ENCODE data around the gene MFN2.
"Not testable (repeated sequence)": the region's sequence is repeated elsewhere in the genome, so short reads cannot be mapped to it uniquely, and the experiment has no call there.

MFN2 gene

GRCh38 chr1:12003762-12004161 lies 23.5 kb downstream of the MFN2 start:
- Histone ChIP-seq H3K4me3 (ENCODE audit: low read depth in 1 of 2, low read length in 2 of 2) (no peak overlapping the region), H3K9ac (ENCODE audit: low read length) (no peak overlapping the region), H3K9me3 (ENCODE audit: low read length) (no peaks in the 10 kb centered on the region), H3K27me3 (ENCODE audit: control insufficient read depth in 1 of 2, insufficient read depth in 2 of 2, low read length in 2 of 2) (no peaks in the 10 kb centered on the region), H3K4me1 (ENCODE audit: insufficient read depth, low read length) (no peaks in the 10 kb centered on the region), H3K36me3 (ENCODE audit: insufficient read depth, low read length) (peaks cover 75% of the 10 kb centered on the region), H3K27ac (ENCODE audit: low read depth, low read length) (no peak overlapping the region)

GRCh38 chr1:12005488-12006166 lies 25.4 kb downstream of the MFN2 start:
- Histone ChIP-seq H3K9ac (ENCODE audit: low read length) (no peak overlapping the region), H3K36me3 (ENCODE audit: insufficient read depth, low read length) (peaks cover 80% of the 10 kb centered on the region), H3K4me3 (ENCODE audit: low read depth in 1 of 2, low read length in 2 of 2) (no peak overlapping the region), H3K9me3 (ENCODE audit: low read length) (no peaks in the 10 kb centered on the region), H3K27me3 (ENCODE audit: control insufficient read depth in 1 of 2, insufficient read depth in 2 of 2, low read length in 2 of 2) (no peaks in the 10 kb centered on the region), H3K27ac (ENCODE audit: low read depth, low read length) (no peak overlapping the region), H3K4me1 (ENCODE audit: insufficient read depth, low read length) (no peaks in the 10 kb centered on the region)

- Histone ChIP-seq H3K4me1 (ENCODE audit: insufficient read depth, low read length) (no peaks in the 10 kb centered on the region), H3K27ac (ENCODE audit: low read depth, low read length) (no peak overlapping the region), H3K36me3 (ENCODE audit: insufficient read depth, low read length) (peaks cover 83% of the 10 kb centered on the region), H3K9me3 (ENCODE audit: low read length) (no peaks in the 10 kb centered on the region), H3K27me3 (ENCODE audit: control insufficient read depth in 1 of 2, insufficient read depth in 2 of 2, low read length in 2 of 2) (no peaks in the 10 kb centered on the region), H3K9ac (ENCODE audit: low read length) (no peak overlapping the region), H3K4me3 (ENCODE audit: low read depth in 1 of 2, low read length in 2 of 2) (no peak overlapping the region)
These were observed 26.1 kb downstream of the MFN2 start for GRCh38 chr1:12006167-12006921.

GRCh38 chr1:12007204-12007603 lies 27.0 kb downstream of the MFN2 start:
- Histone ChIP-seq H3K4me1 (ENCODE audit: insufficient read depth, low read length) (no peaks in the 10 kb centered on the region), H3K9me3 (ENCODE audit: low read length) (no peaks in the 10 kb centered on the region), H3K9ac (ENCODE audit: low read length) (no peak overlapping the region), H3K27ac (ENCODE audit: low read depth, low read length) (no peak overlapping the region), H3K4me3 (ENCODE audit: low read depth in 1 of 2, low read length in 2 of 2) (no peak overlapping the region), H3K27me3 (ENCODE audit: control insufficient read depth in 1 of 2, insufficient read depth in 2 of 2, low read length in 2 of 2) (no peaks in the 10 kb centered on the region), H3K36me3 (ENCODE audit: insufficient read depth, low read length) (peaks cover 81% of the 10 kb centered on the region)

GRCh38 chr1:12008355-12008754 lies 28.1 kb downstream of the MFN2 start:
- not testable (repeated sequence) for H3K27me3 ChIP-seq (ENCODE audit: control insufficient read depth in 1 of 2, insufficient read depth in 2 of 2, low read length in 2 of 2); H3K27ac ChIP-seq (ENCODE audit: low read depth, low read length); H3K9me3 ChIP-seq (ENCODE audit: low read length); H3K4me3 ChIP-seq (ENCODE audit: low read depth in 1 of 2, low read length in 2 of 2); H3K9ac ChIP-seq (ENCODE audit: low read length); H3K4me1 ChIP-seq (ENCODE audit: insufficient read depth, low read length)
- H3K36me3 ChIP-seq (ENCODE audit: insufficient read depth, low read length): peaks cover 72% of the 10 kb centered on the region

- Histone ChIP-seq H3K4me3 (ENCODE audit: low read depth in 1 of 2, low read length in 2 of 2) (no peak overlapping the region), H3K27me3 (ENCODE audit: control insufficient read depth in 1 of 2, insufficient read depth in 2 of 2, low read length in 2 of 2) (no peaks in the 10 kb centered on the region), H3K9me3 (ENCODE audit: low read length) (no peaks in the 10 kb centered on the region), H3K9ac (ENCODE audit: low read length) (no peak overlapping the region), H3K4me1 (ENCODE audit: insufficient read depth, low read length) (no peaks in the 10 kb centered on the region), H3K27ac (ENCODE audit: low read depth, low read length) (no peak overlapping the region), H3K36me3 (ENCODE audit: insufficient read depth, low read length) (peaks cover 71% of the 10 kb centered on the region)
These were observed 29.2 kb downstream of the MFN2 start for GRCh38 chr1:12009318-12009947.

GRCh38 chr1:12010746-12011570 lies 30.7 kb downstream of the MFN2 start:
- Histone ChIP-seq H3K9me3 (ENCODE audit: low read length) (no peaks in the 10 kb centered on the region), H3K27ac (ENCODE audit: low read depth, low read length) (no peak overlapping the region), H3K9ac (ENCODE audit: low read length) (no peak overlapping the region), H3K4me1 (ENCODE audit: insufficient read depth, low read length) (no peaks in the 10 kb centered on the region), H3K27me3 (ENCODE audit: control insufficient read depth in 1 of 2, insufficient read depth in 2 of 2, low read length in 2 of 2) (no peaks in the 10 kb centered on the region), H3K36me3 (ENCODE audit: insufficient read depth, low read length) (peaks cover 59% of the 10 kb centered on the region), H3K4me3 (ENCODE audit: low read depth in 1 of 2, low read length in 2 of 2) (no peak overlapping the region)

- Histone ChIP-seq H3K4me3 (ENCODE audit: low read depth in 1 of 2, low read length in 2 of 2) (no peak overlapping the region), H3K36me3 (ENCODE audit: insufficient read depth, low read length) (peaks cover 49% of the 10 kb centered on the region), H3K9ac (ENCODE audit: low read length) (no peak overlapping the region), H3K27me3 (ENCODE audit: control insufficient read depth in 1 of 2, insufficient read depth in 2 of 2, low read length in 2 of 2) (no peaks in the 10 kb centered on the region), H3K9me3 (ENCODE audit: low read length) (no peaks in the 10 kb centered on the region), H3K4me1 (ENCODE audit: insufficient read depth, low read length) (no peaks in the 10 kb centered on the region), H3K27ac (ENCODE audit: low read depth, low read length) (no peak overlapping the region)
These were observed 31.8 kb downstream of the MFN2 start for GRCh38 chr1:12011998-12012397.

GRCh38 chr1:12012560-12013316 lies 32.5 kb downstream of the MFN2 start:
- no peaks in the 10 kb centered on the region for H3K4me1 ChIP-seq (ENCODE audit: insufficient read depth, low read length)

GRCh38 chr1:12014141-12014991 lies 34.1 kb downstream of the MFN2 start:
- H3K36me3 ChIP-seq (ENCODE audit: insufficient read depth, low read length): peaks cover 37% of the 10 kb centered on the region
- no peak overlapping the region for H3K27ac ChIP-seq (ENCODE audit: low read depth, low read length)
- H3K4me1 ChIP-seq (ENCODE audit: insufficient read depth, low read length): no peaks in the 10 kb centered on the region
- no peaks in the 10 kb centered on the region for H3K27me3 ChIP-seq (ENCODE audit: control insufficient read depth in 1 of 2, insufficient read depth in 2 of 2, low read length in 2 of 2)
- no peak overlapping the region for H3K4me3 ChIP-seq (ENCODE audit: low read depth in 1 of 2, low read length in 2 of 2)
- H3K9me3 ChIP-seq (ENCODE audit: low read length): no peaks in the 10 kb centered on the region
- no peak overlapping the region for H3K9ac ChIP-seq (ENCODE audit: low read length)

More at GRCh38 chr1:12012560-12013316, 32.5 kb downstream of the MFN2 start:
- no peaks in the 10 kb centered on the region for H3K9me3 ChIP-seq (ENCODE audit: low read length)
- H3K36me3 ChIP-seq (ENCODE audit: insufficient read depth, low read length): peaks cover 41% of the 10 kb centered on the region
- H3K27me3 ChIP-seq (ENCODE audit: control insufficient read depth in 1 of 2, insufficient read depth in 2 of 2, low read length in 2 of 2): no peaks in the 10 kb centered on the region
- H3K27ac ChIP-seq (ENCODE audit: low read depth, low read length): no peak overlapping the region
- H3K4me3 ChIP-seq (ENCODE audit: low read depth in 1 of 2, low read length in 2 of 2): no peak overlapping the region
- H3K9ac ChIP-seq (ENCODE audit: low read length): no peak overlapping the region
